GM18951 (cell line): Measurements from ENCODE around the gene SRF.
A peak's percentile ranks its signal among the peaks of the same experiment; 100 is the strongest.
"Not testable (repeated sequence)": the region's sequence is repeated elsewhere in the genome, so short reads cannot be mapped to it uniquely, and the experiment has no call there.

Experiments
- POLR2A ChIP-seq: IDR thresholded peaks from 4 replicates; pipeline ENCODE4 v1.6.1; 2011; ENCODE audit warnings: mild to moderate bottlenecking; ENCODE audit not compliant: insufficient read length, insufficient read depth; ENCODE audit errors: extremely low read depth
- in situ Hi-C: fragments of 300-500 bp; cut with MboI; formaldehyde crosslinking; loops from one replicate; pipeline ENCODE4 v1.12.0; 2022; ENCODE audit warnings: low sequenced_read_pairs, mixed read lengths, inconsistent platforms; ENCODE audit not compliant: unreplicated experiment

Gene SRF

GRCh38 chr6:43170931-43171706, at the start of gene SRF:
SRF (plus strand) TSS chr6:43171269; CDS start chr6:43171657, 388 bp downstream.
- TF ChIP-seq POLR2A = peak; percentile 67
- in situ Hi-C loops = no loop called here

- TF ChIP-seq POLR2A = no peak
- in situ Hi-C loops = no loop called here
Measured at GRCh38 chr6:43122146-43122545, 48.9 kb upstream of the SRF start.

GRCh38 chr6:43123461-43124314, 47.4 kb upstream of the SRF start:
- in situ Hi-C loops = no loop called here

GRCh38 chr6:43124481-43124880, 46.6 kb upstream of the SRF start:
- in situ Hi-C loops = no loop called here
- TF ChIP-seq POLR2A = no peak

More at GRCh38 chr6:43123461-43124314, 47.4 kb upstream of the SRF start:
- TF ChIP-seq POLR2A = no peak

- in situ Hi-C loops = no loop called here
- no peak for TF ChIP-seq POLR2A
Measured at GRCh38 chr6:43125119-43125518, 46.0 kb upstream of the SRF start.

- TF ChIP-seq POLR2A = no peak
- in situ Hi-C loops = no loop called here
Measured at GRCh38 chr6:43125555-43125954, 45.5 kb upstream of the SRF start.

- in situ Hi-C loops = no loop called here
- TF ChIP-seq POLR2A = no peak
Measured at GRCh38 chr6:43127180-43127579, 43.9 kb upstream of the SRF start.

- in situ Hi-C loops = no loop called here
- TF ChIP-seq POLR2A = no peak
Measured at GRCh38 chr6:43127877-43128276, 43.2 kb upstream of the SRF start.

- TF ChIP-seq POLR2A = no peak
- in situ Hi-C loops = no loop called here
Measured at GRCh38 chr6:43128926-43129325, 42.1 kb upstream of the SRF start.

- no peak for TF ChIP-seq POLR2A
- in situ Hi-C loops = no loop called here
Measured at GRCh38 chr6:43129434-43130194, 41.5 kb upstream of the SRF start.

- in situ Hi-C loops = no loop called here
- TF ChIP-seq POLR2A = no peak
Measured at GRCh38 chr6:43130429-43130828, 40.6 kb upstream of the SRF start.

GRCh38 chr6:43131379-43131778, 39.7 kb upstream of the SRF start:
- in situ Hi-C loops = not testable (repeated sequence)

GRCh38 chr6:43138267-43138666, 32.8 kb upstream of the SRF start:
- no peak for TF ChIP-seq POLR2A
- in situ Hi-C loops = no loop called here

GRCh38 chr6:43139973-43140372, 31.1 kb upstream of the SRF start:
- in situ Hi-C loops = loop anchor here (10.0 kb wide), 1 partner anchor 235 kb away; no protein-coding TSS in a partner anchor
